Coronary artery (tissue), 2 donors: Measurements from ENCODE around the gene CFAP251.

ENCODE experiments used
- DNase-seq: peaks from one replicate; pipeline ENCODE4 v3.0.0-alpha.2; 2017; ENCODE audit warnings: low spot score
- H3K27ac ChIP-seq, 2 donors: fragments of 200-600 bp; sonication (generic); one replicate each; pipeline ENCODE4 v1.5.1; 2016 to 2019
- H3K4me3 ChIP-seq: fragments of 200-600 bp; sonication (generic); 2 replicates; pipeline ENCODE4 v1.5.1; 2016; ENCODE audit warnings: mild to moderate bottlenecking, moderate library complexity
- TF ChIP-seq, protein P1 (sequence below): fragments of 200-600 bp; sonication (generic); IDR thresholded peaks from one replicate; pipeline ENCODE4 v1.5.1; 2019; ENCODE audit warnings: antibody characterized with exemption

Gene CFAP251

DNA sequence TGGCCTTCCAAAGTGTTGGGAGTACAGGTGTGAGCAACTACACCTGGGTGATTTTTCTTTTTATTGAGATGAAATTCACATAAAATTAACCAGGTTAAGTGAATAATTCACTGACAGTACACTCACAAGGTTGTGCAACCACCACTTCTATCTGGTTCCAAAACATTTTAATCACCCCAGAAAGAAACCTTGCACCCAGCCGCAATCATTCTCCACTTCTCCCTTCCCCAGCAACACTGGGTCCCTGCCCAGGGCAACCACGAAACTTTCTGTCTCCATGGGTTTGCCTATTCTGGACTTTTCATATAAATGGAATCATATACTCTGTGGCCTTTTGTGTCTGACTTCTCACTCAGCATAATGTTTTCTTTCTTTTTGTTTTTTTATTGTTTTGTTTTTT, 133.9 kb downstream of the CFAP251 start:
- Histone ChIP-seq H3K4me3 (no peak overlapping the region), H3K27ac (no peak overlapping the region)
- TF ChIP-seq, protein P1, sequence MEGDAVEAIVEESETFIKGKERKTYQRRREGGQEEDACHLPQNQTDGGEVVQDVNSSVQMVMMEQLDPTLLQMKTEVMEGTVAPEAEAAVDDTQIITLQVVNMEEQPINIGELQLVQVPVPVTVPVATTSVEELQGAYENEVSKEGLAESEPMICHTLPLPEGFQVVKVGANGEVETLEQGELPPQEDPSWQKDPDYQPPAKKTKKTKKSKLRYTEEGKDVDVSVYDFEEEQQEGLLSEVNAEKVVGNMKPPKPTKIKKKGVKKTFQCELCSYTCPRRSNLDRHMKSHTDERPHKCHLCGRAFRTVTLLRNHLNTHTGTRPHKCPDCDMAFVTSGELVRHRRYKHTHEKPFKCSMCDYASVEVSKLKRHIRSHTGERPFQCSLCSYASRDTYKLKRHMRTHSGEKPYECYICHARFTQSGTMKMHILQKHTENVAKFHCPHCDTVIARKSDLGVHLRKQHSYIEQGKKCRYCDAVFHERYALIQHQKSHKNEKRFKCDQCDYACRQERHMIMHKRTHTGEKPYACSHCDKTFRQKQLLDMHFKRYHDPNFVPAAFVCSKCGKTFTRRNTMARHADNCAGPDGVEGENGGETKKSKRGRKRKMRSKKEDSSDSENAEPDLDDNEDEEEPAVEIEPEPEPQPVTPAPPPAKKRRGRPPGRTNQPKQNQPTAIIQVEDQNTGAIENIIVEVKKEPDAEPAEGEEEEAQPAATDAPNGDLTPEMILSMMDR = no peak
- no peak for DNase-seq
